IMR-90 (cell line): ENCODE data around the gene CARD10. TPM values are rescaled to one million over a fixed set of nuclear protein-coding genes. Genes with fewer than 3 reads are reported as not detected.

ENCODE experiments used
- ATAC-seq: fragments of 200-7000 bp; cut with Tn5 transposase; 2 replicates; pipeline ENCODE4 v1.9.1; 2020; ENCODE audit warnings: low read depth, mild to moderate bottlenecking, moderate library complexity
- BruUV-seq: library from RNA; stranded (reverse); fragments of 400-500 nt; replicated peaks from 2 replicates; lab custom pipeline; 2021; lab: Mats Ljungman, UMichigan
- CTCF ChIA-PET: fragments of 300-600 bp; formaldehyde crosslinking; extraction: SDS; loops from one replicate; lab custom pipeline; 2021; ENCODE audit warnings: antibody characterized with exemption; lab: Yijun Ruan, JAX
- POLR2A ChIA-PET: fragments of 300-600 bp; sonication (Branson Sonifier 250); formaldehyde crosslinking; loops from one replicate; lab custom pipeline; 2022; ENCODE audit warnings: antibody characterized with exemption; ENCODE audit not compliant: unreplicated experiment; lab: Charles Lee
- DNase-seq: peaks from one replicate; pipeline ENCODE4 v3.0.0; 2013
- H2AFZ ChIP-seq: replicated peaks from 2 replicates; pipeline ENCODE3; 2013; ENCODE audit warnings: low read length, mild to moderate bottlenecking; ENCODE audit not compliant: poor library complexity
- H2AK5ac ChIP-seq: 2 replicates; pipeline ENCODE4 v1.6.1; 2013; ENCODE audit warnings: low read depth, low read length, inconsistent platforms
- H2AK9ac ChIP-seq: replicated peaks from 2 replicates; pipeline ENCODE3; 2013; ENCODE audit warnings: mild to moderate bottlenecking, low read depth, low read length, moderate library complexity; ENCODE audit not compliant: poor library complexity
- H2BK120ac ChIP-seq: 2 replicates; pipeline ENCODE4 v1.6.1; 2013; ENCODE audit warnings: low read depth, low read length, inconsistent platforms
- H2BK15ac ChIP-seq: 3 replicates; pipeline ENCODE4 v1.6.1; 2013; ENCODE audit warnings: low read depth, low read length, inconsistent platforms
- H2BK20ac ChIP-seq: 2 replicates; pipeline ENCODE4 v1.6.1; 2013; ENCODE audit warnings: low read depth, mild to moderate bottlenecking, inconsistent platforms, low read length, moderate library complexity
- H2BK5ac ChIP-seq: 2 replicates; pipeline ENCODE4 v1.6.1; 2013; ENCODE audit warnings: mild to moderate bottlenecking, low read depth, low read length, inconsistent platforms; ENCODE audit not compliant: poor library complexity, severe bottlenecking
- H3K14ac ChIP-seq: replicated peaks from 2 replicates; pipeline ENCODE4 v1.6.1; 2013; ENCODE audit warnings: low read depth, low read length, inconsistent platforms
- H3K18ac ChIP-seq: 2 replicates; pipeline ENCODE4 v1.6.1; 2013; ENCODE audit warnings: low read depth, low read length, control low read depth
- H3K23ac ChIP-seq: 2 replicates; pipeline ENCODE4 v1.6.1; 2013; ENCODE audit warnings: low read depth, low read length, inconsistent platforms
- H3K27ac ChIP-seq: 2 replicates; pipeline ENCODE4 v1.5.1; 2013; ENCODE audit warnings: mild to moderate bottlenecking, control low read depth, low read length; ENCODE audit not compliant: insufficient read depth
- H3K27me3 ChIP-seq: 2 replicates; pipeline ENCODE4 v1.6.1; 2013; ENCODE audit warnings: low read length; ENCODE audit not compliant: control insufficient read depth, insufficient read depth
- H3K36me3 ChIP-seq: 2 replicates; pipeline ENCODE4 v1.6.1; 2013; ENCODE audit warnings: low read length, mixed read lengths; ENCODE audit not compliant: control insufficient read depth, insufficient read depth
- H3K4ac ChIP-seq: 2 replicates; pipeline ENCODE4 v1.6.1; 2013; ENCODE audit warnings: low read depth, low read length, inconsistent platforms
- H3K4me1 ChIP-seq: 2 replicates; pipeline ENCODE4 v1.6.1; 2013; ENCODE audit warnings: low read length, mixed read lengths; ENCODE audit not compliant: control insufficient read depth, insufficient read depth
- H3K4me2 ChIP-seq: 2 replicates; pipeline ENCODE4 v1.6.1; 2013; ENCODE audit warnings: low read depth, mild to moderate bottlenecking, control low read depth, low read length, moderate library complexity
- H3K4me3 ChIP-seq: 2 replicates; pipeline ENCODE4 v1.5.1; 2013; ENCODE audit warnings: low read depth, mild to moderate bottlenecking, control low read depth, low read length, moderate library complexity; ENCODE audit not compliant: insufficient read depth
- H3K56ac ChIP-seq: 2 replicates; pipeline ENCODE4 v1.6.1; 2013; ENCODE audit warnings: low read length, inconsistent platforms; ENCODE audit not compliant: insufficient read depth; ENCODE audit errors: extremely low read depth
- H3K79me1 ChIP-seq, 2 experiments: 2 replicates each; pipeline ENCODE4 v1.6.1; 2013; ENCODE audit warnings: low read length in 2 of 2, inconsistent platforms in 1 of 2, low read depth in 1 of 2
- H3K9ac ChIP-seq: 2 replicates; pipeline ENCODE4 v1.6.1; 2013; ENCODE audit warnings: low read depth, low read length, control low read depth
- H3K9me1 ChIP-seq: 2 replicates; pipeline ENCODE4 v1.6.1; 2013; ENCODE audit warnings: low read length, inconsistent platforms; ENCODE audit not compliant: insufficient read depth
- H3K9me3 ChIP-seq: 2 replicates; pipeline ENCODE4 v1.6.1; 2013; ENCODE audit warnings: low read length; ENCODE audit not compliant: control insufficient read depth, insufficient read depth
- H4K20me1 ChIP-seq: 2 replicates; pipeline ENCODE4 v1.6.1; 2013; ENCODE audit warnings: low read length, inconsistent platforms; ENCODE audit not compliant: insufficient read depth
- H4K5ac ChIP-seq: 2 replicates; pipeline ENCODE4 v1.6.1; 2013; ENCODE audit warnings: mild to moderate bottlenecking, low read depth, low read length, control low read depth
- H4K8ac ChIP-seq, 2 experiments: 2 replicates each; pipeline ENCODE4 v1.6.1; 2013; ENCODE audit warnings: low read depth in 2 of 2, low read length in 2 of 2, control low read depth in 1 of 2, inconsistent platforms in 1 of 2
- H4K91ac ChIP-seq: 2 replicates; pipeline ENCODE4 v1.6.1; 2013; ENCODE audit warnings: low read depth, low read length, inconsistent platforms; ENCODE audit not compliant: insufficient read depth
- BHLHE40 ChIP-seq: fragments of 150-350 bp; IDR thresholded peaks from 2 replicates; pipeline ENCODE4 v1.6.1; 2016; ENCODE audit warnings: mild to moderate bottlenecking, low read depth, low read length
- CHD1 ChIP-seq: IDR thresholded peaks from 2 replicates; pipeline ENCODE4 v1.6.1; 2012; ENCODE audit warnings: low read depth, low read length, improper control_type of control experiment
- CTCF ChIP-seq: conservative IDR thresholded peaks from 2 replicates; pipeline ENCODE4 v1.5.1; 2012; ENCODE audit warnings: mild to moderate bottlenecking, low read depth, low read length, improper control_type of control experiment
- ELK1 ChIP-seq: fragments of 150-350 bp; IDR thresholded peaks from 2 replicates; pipeline ENCODE4 v1.6.1; 2016; ENCODE audit warnings: low read depth, mild to moderate bottlenecking, low read length, moderate library complexity, borderline replicate concordance
- FOS ChIP-seq: fragments of 150-350 bp; IDR thresholded peaks from 2 replicates; pipeline ENCODE4 v1.6.1; 2016; ENCODE audit warnings: low read depth, low read length
- MAFK ChIP-seq: IDR thresholded peaks from 2 replicates; pipeline ENCODE4 v1.6.1; 2012; ENCODE audit warnings: low read depth, low read length, improper control_type of control experiment
- MAZ ChIP-seq: IDR thresholded peaks from 2 replicates; pipeline ENCODE4 v1.6.1; 2012; ENCODE audit warnings: low read depth, mild to moderate bottlenecking, low read length, improper control_type of control experiment, moderate library complexity, borderline replicate concordance
- MXI1 ChIP-seq: IDR thresholded peaks from 2 replicates; pipeline ENCODE4 v1.6.1; 2012; ENCODE audit warnings: low read depth, mild to moderate bottlenecking, low read length, moderate library complexity, borderline replicate concordance
- NFE2L2 ChIP-seq: fragments of 150-350 bp; IDR thresholded peaks from 2 replicates; pipeline ENCODE4 v1.6.1; 2016; ENCODE audit warnings: low read depth, mild to moderate bottlenecking, low read length
- RAD21 ChIP-seq: IDR thresholded peaks from 2 replicates; pipeline ENCODE4 v1.6.1; 2012; ENCODE audit warnings: low read length, improper control_type of control experiment
- RFX5 ChIP-seq: IDR thresholded peaks from 2 replicates; pipeline ENCODE4 v1.8.0; 2012; ENCODE audit warnings: low read depth, mild to moderate bottlenecking, low read length, moderate library complexity
- SMC3 ChIP-seq: fragments of 150-350 bp; IDR thresholded peaks from 2 replicates; pipeline ENCODE4 v1.6.1; 2016; ENCODE audit warnings: low read depth, mild to moderate bottlenecking, antibody characterized with exemption, low read length, moderate library complexity
- USF2 ChIP-seq: fragments of 150-350 bp; IDR thresholded peaks from 2 replicates; pipeline ENCODE4 v1.6.1; 2017; ENCODE audit warnings: mild to moderate bottlenecking, antibody characterized with exemption, low read length, low read depth
- WGBS, 2 experiments: methylation state at CpG; one replicate each; pipeline versions ENCODE4 v1.1.5 to v1.1.7; 2013; ENCODE audit warnings: missing lambda C conversion rate in 2 of 2; ENCODE audit not compliant: insufficient read length in 1 of 2; ENCODE audit errors: extremely low coverage in 2 of 2; 5-methylcytosine and 5-hydroxymethylcytosine counted together
- dilution Hi-C: fragments of 300-500 bp; cut with HindIII; formaldehyde crosslinking; loops from one replicate; pipeline ENCODE4 v1.14.3; 2018; ENCODE audit warnings: low sequenced_read_pairs; ENCODE audit not compliant: unreplicated experiment
- in situ Hi-C: fragments of 300-500 bp; cut with MboI; formaldehyde crosslinking; loops from 3 replicates; pipeline ENCODE4 v1.14.3; 2019; ENCODE audit warnings: low sequenced_read_pairs, inconsistent platforms, mixed read lengths
- intact Hi-C: fragments of 100-400 bp; cut with micrococcal nuclease; formaldehyde crosslinking; loops from 2 replicates; pipeline ENCODE4 v1.10.0; 2022
- polyA plus RNA-seq, 3 experiments: library from polyadenylated mRNA; depleted of rRNA; stranded (reverse); fragments of >200 nt; gene quantifications; 2 replicates each; pipeline ENCODE4 v1.2.3, GENCODE V29; 2012; ENCODE audit warnings: low replicate concordance in 1 of 3
- total RNA-seq: library from RNA; depleted of rRNA; stranded (reverse); fragments of >200 nt; gene quantifications from 2 replicates; pipeline ENCODE4 v1.2.3, GENCODE V29; 2012

The CARD10 gene
- total and polyA plus RNA-seq, 2 of the 4 experiments (the other 2 are of a cell fraction), result 6.1 to 18.4 TPM

- CTCF ChIA-PET, result no interaction called here
- no peak overlapping the region for H2BK5ac ChIP-seq
- no peak overlapping the region for H3K9ac ChIP-seq
- H3K4me1 ChIP-seq, result peaks cover 5% of the 10 kb centered on the region
- no peak overlapping the region for H4K91ac ChIP-seq
- dilution Hi-C loops (no loop called here), in situ Hi-C loops (loop anchor here (10.0 kb wide), 1 partner anchor 286 kb away; no protein-coding TSS in a partner anchor), intact Hi-C loops (no loop called here)
- H4K5ac ChIP-seq, result no peak overlapping the region
- DNase-seq, result no peak
- H2BK120ac ChIP-seq, result no peak overlapping the region
- POLR2A ChIA-PET, result no interaction called here
- no peak overlapping the region for H3K56ac ChIP-seq
- H3K9me3 ChIP-seq, result no peaks in the 10 kb centered on the region
- H3K79me1 ChIP-seq, result no peaks in the 10 kb centered on the region
- no peak overlapping the region for H4K8ac ChIP-seq
- no peak overlapping the region for H3K4me3 ChIP-seq
- TF ChIP-seq FOS (no peak), RFX5 (no peak), NFE2L2 (no peak), BHLHE40 (no peak), USF2 (no peak), SMC3 (no peak), CHD1 (no peak), MAZ (no peak), RAD21 (no peak), MAFK (no peak), CTCF (no peak), ELK1 (no peak), MXI1 (no peak)
- no peaks in the 10 kb centered on the region for H3K36me3 ChIP-seq
- no peak overlapping the region for H2AFZ ChIP-seq
- peaks cover 15% of the 10 kb centered on the region for H3K27me3 ChIP-seq
- no peak overlapping the region for H2AK9ac ChIP-seq
- no TSS peak for BruUV-seq
- no peak overlapping the region for H3K14ac ChIP-seq
- WGBS, 2 experiments, result no CpG with 5 or more reads among the region's 3 CpGs
- no peak overlapping the region for H2AK5ac ChIP-seq
- H2BK15ac ChIP-seq, result no peak overlapping the region
- no peak overlapping the region for H2BK20ac ChIP-seq
- H4K20me1 ChIP-seq, result no peaks in the 10 kb centered on the region; the same call in 1 of the 2 replicates
- no peak overlapping the region for H3K4me2 ChIP-seq
- no peak overlapping the region for H3K18ac ChIP-seq
- H3K23ac ChIP-seq, result no peak overlapping the region
- no peak overlapping the region for H3K27ac ChIP-seq
- no peak for ATAC-seq
- H3K4ac ChIP-seq, result no peak overlapping the region
- H3K9me1 ChIP-seq, result peaks cover 5% of the 10 kb centered on the region; the same call in 1 of the 2 replicates
These were observed 58.5 kb downstream of the CARD10 start for GRCh38 chr22:37460684-37461083.
